Activated T-helper 2 cell treated with anti-CD3 and anti-CD28 coated beads, Interferon-gamma antibody, Interleukin-2, Interleukin-4, amounts not matched to agents 10 μg/mL and 5 μg/mL and 100 μg/mL, durations not matched to agents 14 hours and 24 hours and 36 hours (primary cell): Measurements from ENCODE around the gene DLGAP1. TPM values are rescaled to one million over a fixed set of nuclear protein-coding genes. Genes with fewer than 3 reads are reported as not detected.
"Not testable (repeated sequence)": the region's sequence is repeated elsewhere in the genome, so short reads cannot be mapped to it uniquely, and the experiment has no call there.

ENCODE experiments used
- DNase-seq: peaks from one replicate; pipeline ENCODE4 v3.0.0; 2021; ENCODE audit warnings: low spot score
- H3K27ac Mint-ChIP-seq: one replicate; pipeline ENCODE4 v1.8.0; 2021; ENCODE audit warnings: mixed read lengths
- H3K27me3 Mint-ChIP-seq: one replicate; pipeline ENCODE4 v1.8.0; 2021; ENCODE audit warnings: low read depth, mixed read lengths
- H3K36me3 Mint-ChIP-seq: one replicate; pipeline ENCODE4 v1.8.0; 2021; ENCODE audit warnings: low read depth, mixed read lengths
- H3K4me1 Mint-ChIP-seq: one replicate; pipeline ENCODE4 v1.8.0; 2021; ENCODE audit warnings: low read depth, mixed read lengths
- H3K4me3 Mint-ChIP-seq: one replicate; pipeline ENCODE4 v1.8.0; 2021; ENCODE audit warnings: low read depth, mild to moderate bottlenecking, moderate library complexity, mixed read lengths
- H3K9me3 Mint-ChIP-seq: one replicate; pipeline ENCODE4 v1.8.0; 2021; ENCODE audit warnings: mixed read lengths
- intact Hi-C: fragments of 100-400 bp; cut with micrococcal nuclease; formaldehyde crosslinking; loops from one replicate; pipeline ENCODE4 v1.15.1; 2023
- total RNA-seq: library from RNA; stranded (reverse); gene quantifications from 2 replicates; pipeline ENCODE4 v1.2.3, GENCODE V29; 2022

Gene DLGAP1
- total RNA-seq, 1 donor from 2014 or later = not detected

DNA sequence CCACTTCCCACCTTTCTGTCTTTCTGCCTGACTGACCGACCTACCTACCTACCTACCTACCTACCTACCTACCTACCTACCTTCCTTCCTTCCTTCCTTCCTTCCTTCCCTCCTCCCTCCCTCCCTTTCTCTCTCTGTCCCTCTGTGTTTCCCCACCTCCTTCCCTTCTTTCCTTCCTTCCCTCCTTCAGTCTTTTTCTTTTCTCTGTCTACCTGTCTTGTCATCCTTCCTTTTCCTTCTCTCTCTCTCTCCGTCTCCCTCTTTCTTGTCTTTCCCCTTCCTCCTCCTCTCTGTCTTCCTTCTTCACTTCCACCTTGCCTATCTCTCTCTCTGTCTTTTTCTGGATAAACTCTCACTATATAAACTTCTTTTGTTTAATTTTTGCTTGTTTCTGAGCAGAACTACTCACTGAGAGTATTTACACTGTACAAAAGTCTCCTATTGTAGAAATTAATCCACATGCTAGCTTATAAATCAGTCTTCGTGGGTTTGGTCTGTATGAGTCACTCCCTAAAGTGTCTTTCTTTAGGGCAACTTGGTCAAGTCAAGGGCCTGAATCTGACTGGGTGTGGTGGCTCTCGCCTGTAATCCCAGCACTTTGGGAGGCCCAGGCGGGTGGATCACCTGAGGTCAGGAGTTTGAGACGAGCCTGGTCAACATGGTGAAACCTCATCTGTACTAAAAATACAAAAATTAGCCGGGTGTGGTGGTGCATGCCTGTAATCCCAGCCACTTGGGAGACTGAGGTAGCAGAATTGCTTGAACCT is 871.8 kb downstream of the DLGAP1 start:
- intact Hi-C loops = loop anchor here (10.0 kb wide), 1 partner anchor 58 kb away; no protein-coding TSS in a partner anchor
- H3K4me1 Mint-ChIP-seq = peaks cover 38% of the 10 kb centered on the region
- DNase-seq, H3K9me3 Mint-ChIP-seq, H3K36me3 Mint-ChIP-seq, H3K27me3 Mint-ChIP-seq, H3K4me3 Mint-ChIP-seq: not testable (repeated sequence)
- peak overlapping the region; percentile 47 for H3K27ac Mint-ChIP-seq

DNA sequence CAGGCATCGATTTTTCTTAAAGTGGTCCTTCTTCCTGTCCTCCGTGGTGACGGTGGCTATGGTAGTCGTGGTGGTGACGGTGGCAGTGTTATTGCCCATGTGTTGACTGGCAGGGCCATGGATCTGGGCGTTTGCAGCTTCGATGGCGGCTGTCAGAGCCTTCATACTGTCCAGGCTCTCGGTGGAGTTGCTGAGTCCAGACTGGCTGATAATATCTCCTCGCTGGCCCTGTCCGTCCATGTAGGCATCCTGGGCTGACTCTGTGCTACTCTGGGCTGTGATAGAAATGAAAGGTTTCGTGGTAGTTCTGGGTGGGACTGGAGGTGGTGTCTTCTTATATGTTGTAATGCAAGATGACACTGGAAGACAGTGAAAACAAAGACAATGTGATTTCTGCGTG is 873.2 kb downstream of the DLGAP1 start:
- Mint-ChIP-seq H3K4me3 (no peak overlapping the region), H3K9me3 (no peaks in the 10 kb centered on the region), H3K27ac (no peak overlapping the region), H3K36me3 (no peaks in the 10 kb centered on the region), H3K27me3 (no peaks in the 10 kb centered on the region), H3K4me1 (peaks cover 29% of the 10 kb centered on the region)
- DNase-seq = no peak
- intact Hi-C loops = loop anchor here (10.0 kb wide), 1 partner anchor 57 kb away; no protein-coding TSS in a partner anchor

DNA sequence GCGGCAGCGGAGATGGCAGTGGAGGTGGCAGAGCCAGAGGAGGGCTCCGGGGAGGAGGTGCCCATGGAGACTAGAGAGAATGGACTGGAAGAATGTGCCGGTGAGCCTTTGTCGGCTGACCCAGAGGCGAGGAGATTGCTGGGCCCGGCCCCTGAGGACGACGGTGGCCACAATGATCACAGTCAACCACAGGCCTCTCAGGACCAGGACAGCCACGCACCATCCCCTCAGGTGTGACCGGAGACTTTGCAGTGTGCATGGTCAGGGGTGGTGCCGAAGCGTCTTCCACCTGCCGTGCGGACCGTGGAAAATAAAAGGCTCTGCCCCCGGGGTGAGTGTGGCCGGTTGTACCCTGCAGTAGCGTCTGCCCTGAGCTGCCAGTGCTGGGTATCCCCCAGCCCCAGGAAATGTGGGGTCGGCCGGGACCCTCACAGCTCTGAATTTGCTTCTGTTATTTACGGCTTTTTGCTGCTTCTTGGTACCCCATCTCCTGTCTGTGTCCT is 874.5 kb downstream of the DLGAP1 start:
- intact Hi-C loops = loop anchor here (10.0 kb wide), 1 partner anchor 56 kb away; no protein-coding TSS in a partner anchor
- peaks cover 16% of the 10 kb centered on the region for H3K4me1 Mint-ChIP-seq
- not testable (repeated sequence) for H3K4me3 Mint-ChIP-seq, H3K27ac Mint-ChIP-seq, H3K36me3 Mint-ChIP-seq, DNase-seq, H3K9me3 Mint-ChIP-seq, H3K27me3 Mint-ChIP-seq

DNA sequence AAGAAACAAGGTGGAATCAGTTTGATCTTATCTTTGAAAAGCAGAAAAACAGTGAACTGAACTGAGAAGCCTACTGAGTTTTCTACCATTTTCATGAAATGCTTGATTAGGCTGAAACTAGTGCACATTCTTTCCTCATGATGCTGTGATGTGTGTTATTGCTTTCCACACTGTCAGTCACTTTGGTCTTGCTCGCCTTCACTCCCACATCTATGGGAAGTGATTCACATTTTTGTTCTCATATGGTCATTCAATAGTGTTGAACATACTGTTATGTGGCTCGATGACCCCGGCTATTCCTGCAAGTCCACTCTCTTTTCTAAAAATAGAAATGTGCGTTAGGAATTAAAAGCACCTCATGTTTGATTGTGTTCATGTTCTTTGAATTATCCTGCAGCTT is 875.4 kb downstream of the DLGAP1 start:
- intact Hi-C loops = loop anchor here (10.0 kb wide), 1 partner anchor 55 kb away; no protein-coding TSS in a partner anchor
- Mint-ChIP-seq H3K27ac (no peak overlapping the region), H3K4me1 (peaks cover 11% of the 10 kb centered on the region), H3K4me3 (no peak overlapping the region), H3K36me3 (no peaks in the 10 kb centered on the region), H3K27me3 (no peaks in the 10 kb centered on the region), H3K9me3 (no peaks in the 10 kb centered on the region)
- no peak for DNase-seq

DNA sequence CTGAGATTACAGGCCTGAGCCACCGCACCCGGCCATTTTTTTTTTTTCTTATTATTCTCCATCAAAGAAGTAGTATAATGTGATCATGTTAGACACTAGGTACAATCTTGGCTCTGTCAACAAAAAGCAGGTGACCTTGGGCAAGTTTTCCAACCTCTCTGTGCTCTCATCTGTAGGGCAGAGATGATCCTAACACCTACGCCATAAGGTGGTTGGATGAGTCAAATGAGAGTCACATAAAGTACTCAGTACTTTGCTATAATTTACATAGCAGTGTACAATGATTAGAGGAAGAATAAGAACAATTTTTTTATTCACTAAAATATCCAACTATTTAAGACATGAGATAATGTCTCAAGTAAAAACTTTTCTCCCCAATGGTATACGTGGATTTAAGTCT is 876.5 kb downstream of the DLGAP1 start:
- no peaks in the 10 kb centered on the region for H3K27me3 Mint-ChIP-seq
- H3K27ac Mint-ChIP-seq = no peak overlapping the region
- intact Hi-C loops = no loop called here
- H3K36me3 Mint-ChIP-seq = no peaks in the 10 kb centered on the region
- no peaks in the 10 kb centered on the region for H3K9me3 Mint-ChIP-seq
- H3K4me3 Mint-ChIP-seq = no peak overlapping the region
- peaks cover 8% of the 10 kb centered on the region for H3K4me1 Mint-ChIP-seq
- no peak for DNase-seq

DNA sequence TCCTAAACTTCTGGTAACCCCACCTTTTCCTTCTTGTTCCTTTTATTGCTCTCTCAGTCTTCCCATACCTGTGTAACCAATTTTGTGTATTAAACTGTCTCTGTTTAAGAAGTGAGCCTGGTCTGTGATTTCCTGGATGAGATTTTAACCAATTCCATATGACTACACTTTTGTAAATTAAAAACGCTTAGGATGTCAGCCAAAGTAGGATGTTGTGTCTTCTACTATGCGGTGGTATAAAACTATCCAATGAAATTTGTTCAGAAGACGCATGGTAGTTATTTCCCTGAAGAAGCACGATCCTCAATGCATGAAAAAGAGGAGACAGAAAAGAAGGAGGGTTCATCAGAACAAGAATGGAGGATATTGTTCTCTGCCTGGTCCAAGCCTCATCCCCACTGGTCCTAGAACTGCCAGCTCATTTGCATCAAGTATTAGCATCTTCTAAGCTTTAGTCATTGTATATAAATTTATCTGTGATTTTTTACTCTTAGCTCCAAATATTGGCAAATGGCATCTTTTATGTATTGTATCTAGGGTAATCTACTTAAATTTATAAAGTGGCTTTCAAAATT is 877.7 kb downstream of the DLGAP1 start:
- DNase-seq = no peak
- Mint-ChIP-seq H3K4me1 (peaks cover 2% of the 10 kb centered on the region), H3K36me3 (no peaks in the 10 kb centered on the region), H3K27ac (no peak overlapping the region), H3K27me3 (no peaks in the 10 kb centered on the region), H3K9me3 (no peaks in the 10 kb centered on the region), H3K4me3 (no peak overlapping the region)
- intact Hi-C loops = no loop called here

DNA sequence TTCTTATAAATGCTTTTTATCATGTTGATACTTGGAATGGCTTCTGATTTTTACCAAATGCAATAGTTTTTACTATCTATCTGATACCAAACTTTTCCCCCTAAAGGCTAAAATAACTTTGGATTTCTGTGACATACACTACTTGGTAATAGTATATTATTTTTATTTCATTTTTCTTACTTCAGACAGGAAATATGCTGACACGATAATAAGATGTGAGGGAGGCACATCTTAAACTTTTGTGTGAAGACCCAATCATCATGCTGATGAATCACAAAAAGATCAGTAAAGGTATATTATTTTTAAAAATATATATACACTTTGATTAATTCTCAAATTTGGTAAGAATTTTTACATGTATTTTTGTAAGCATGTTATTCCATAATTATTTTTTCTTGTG is 882.3 kb downstream of the DLGAP1 start:
- H3K27ac Mint-ChIP-seq = no peak overlapping the region
- intact Hi-C loops = no loop called here
- no peak overlapping the region for H3K4me3 Mint-ChIP-seq
- H3K9me3 Mint-ChIP-seq = no peaks in the 10 kb centered on the region
- no peak for DNase-seq
- no peaks in the 10 kb centered on the region for H3K36me3 Mint-ChIP-seq
- H3K4me1 Mint-ChIP-seq = no peaks in the 10 kb centered on the region
- no peaks in the 10 kb centered on the region for H3K27me3 Mint-ChIP-seq

DNA sequence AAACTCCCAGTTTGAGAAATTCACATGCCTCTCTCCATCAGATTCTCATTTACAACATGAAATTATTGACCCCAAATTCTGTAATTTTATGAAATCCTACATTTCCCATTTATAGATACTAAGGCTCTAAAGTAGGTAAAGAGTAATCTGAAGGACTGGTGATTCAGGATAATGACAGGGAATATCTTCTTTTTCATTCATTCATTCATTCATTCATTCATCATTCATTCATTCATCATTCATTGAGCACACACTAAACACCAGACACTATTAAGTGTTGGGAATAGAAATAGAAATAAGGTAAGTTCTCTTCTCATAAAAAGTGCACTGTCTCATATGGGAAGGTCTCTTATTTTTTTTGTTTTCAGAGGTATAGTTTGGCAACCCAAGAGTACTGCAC is 888.3 kb downstream of the DLGAP1 start:
- intact Hi-C loops = no loop called here
- H3K27ac Mint-ChIP-seq = no peak overlapping the region
- H3K4me3 Mint-ChIP-seq = no peak overlapping the region
- peaks cover 2% of the 10 kb centered on the region for H3K27me3 Mint-ChIP-seq
- H3K36me3 Mint-ChIP-seq = no peaks in the 10 kb centered on the region
- no peak for DNase-seq
- H3K4me1 Mint-ChIP-seq = no peaks in the 10 kb centered on the region
- H3K9me3 Mint-ChIP-seq = peaks cover 6% of the 10 kb centered on the region

DNA sequence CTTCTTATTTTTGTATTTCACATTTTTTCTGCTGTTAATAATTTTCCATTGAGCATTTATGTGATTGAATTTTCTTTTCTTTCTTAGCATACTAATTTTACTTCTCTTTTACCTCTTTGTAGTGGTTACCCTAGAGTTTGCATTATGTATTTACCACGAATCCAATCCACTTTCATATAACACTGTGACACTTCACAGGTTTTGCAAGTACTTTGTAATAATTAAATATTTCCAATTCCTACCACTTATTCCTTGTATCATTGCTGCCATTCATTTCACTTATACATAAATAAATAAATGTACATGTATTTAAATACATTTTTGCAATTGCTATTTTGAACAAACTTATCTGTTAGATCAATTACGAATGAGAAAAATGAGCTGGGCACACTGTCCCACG is 894.4 kb downstream of the DLGAP1 start:
- intact Hi-C loops = no loop called here
- no peak for DNase-seq
- Mint-ChIP-seq H3K4me1 (no peaks in the 10 kb centered on the region), H3K27ac (no peak overlapping the region), H3K9me3 (peaks cover 6% of the 10 kb centered on the region), H3K27me3 (peaks cover 4% of the 10 kb centered on the region), H3K4me3 (no peak overlapping the region), H3K36me3 (no peaks in the 10 kb centered on the region)

DNA sequence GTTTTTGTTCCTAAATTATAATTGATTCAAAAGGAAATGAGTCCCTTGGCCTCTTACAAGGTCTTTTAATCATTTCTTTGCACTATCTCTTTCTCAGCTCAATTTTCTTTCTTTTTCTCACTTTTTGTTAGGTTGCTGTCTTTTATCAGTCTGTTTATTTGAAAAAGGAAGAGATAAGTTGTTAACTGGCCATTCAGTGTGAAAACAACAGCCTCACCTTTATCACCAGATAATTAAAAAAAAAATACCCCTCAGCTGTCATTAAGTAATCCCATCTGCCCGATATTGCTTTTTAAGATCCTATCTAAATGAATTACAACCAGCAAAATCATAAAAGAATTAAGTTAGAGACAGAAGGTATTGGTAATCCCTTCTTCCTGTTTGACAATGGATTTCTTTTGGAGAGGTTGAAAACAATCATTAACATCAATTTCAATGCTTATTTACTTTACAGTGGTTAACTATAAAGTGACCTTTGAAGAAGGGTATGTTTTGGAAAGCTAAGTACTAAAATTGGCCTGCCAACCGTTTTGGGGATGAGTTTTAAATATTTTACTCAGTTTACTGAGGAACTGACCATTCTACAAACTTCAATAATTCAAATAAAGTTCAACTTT is 900.2 kb downstream of the DLGAP1 start:
- no peak overlapping the region for H3K27ac Mint-ChIP-seq

DNA sequence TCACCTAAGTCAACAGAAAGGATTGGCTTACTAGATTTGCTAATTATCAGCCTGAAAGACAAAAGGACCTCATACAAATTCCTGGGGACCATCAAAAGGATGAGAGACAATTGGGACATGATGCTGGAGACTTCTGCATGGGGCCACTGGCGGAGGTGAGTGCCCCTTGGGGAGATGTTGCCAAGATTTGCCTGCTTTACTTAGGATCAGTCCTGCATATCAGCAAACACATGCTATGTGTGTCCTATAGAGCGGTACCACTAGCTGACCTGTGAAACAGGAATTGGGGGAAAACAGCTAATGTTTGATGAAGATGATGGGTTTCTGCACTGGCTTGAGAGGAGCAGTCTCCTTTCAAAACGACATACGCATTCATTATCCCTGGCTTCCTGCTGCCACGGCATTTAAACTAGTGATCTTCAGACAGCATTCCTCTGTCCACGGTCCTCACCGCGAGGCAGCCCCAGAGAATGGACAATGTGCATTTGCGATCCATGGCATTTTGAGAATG is 901.0 kb downstream of the DLGAP1 start:
- peaks cover 2% of the 10 kb centered on the region for H3K27me3 Mint-ChIP-seq
- H3K27ac Mint-ChIP-seq = no peak overlapping the region
- DNase-seq = no peak
- no peaks in the 10 kb centered on the region for H3K36me3 Mint-ChIP-seq
- H3K4me1 Mint-ChIP-seq = no peaks in the 10 kb centered on the region
- H3K9me3 Mint-ChIP-seq = no peaks in the 10 kb centered on the region
- no peak overlapping the region for H3K4me3 Mint-ChIP-seq
- intact Hi-C loops = no loop called here

More for the DNA sequence above, 900.2 kb downstream of the DLGAP1 start:
- H3K4me3 Mint-ChIP-seq = no peak overlapping the region
- peaks cover 2% of the 10 kb centered on the region for H3K27me3 Mint-ChIP-seq
- H3K4me1 Mint-ChIP-seq = no peaks in the 10 kb centered on the region
- H3K9me3 Mint-ChIP-seq = no peaks in the 10 kb centered on the region
- no peaks in the 10 kb centered on the region for H3K36me3 Mint-ChIP-seq
- intact Hi-C loops = no loop called here
- DNase-seq = no peak

DNA sequence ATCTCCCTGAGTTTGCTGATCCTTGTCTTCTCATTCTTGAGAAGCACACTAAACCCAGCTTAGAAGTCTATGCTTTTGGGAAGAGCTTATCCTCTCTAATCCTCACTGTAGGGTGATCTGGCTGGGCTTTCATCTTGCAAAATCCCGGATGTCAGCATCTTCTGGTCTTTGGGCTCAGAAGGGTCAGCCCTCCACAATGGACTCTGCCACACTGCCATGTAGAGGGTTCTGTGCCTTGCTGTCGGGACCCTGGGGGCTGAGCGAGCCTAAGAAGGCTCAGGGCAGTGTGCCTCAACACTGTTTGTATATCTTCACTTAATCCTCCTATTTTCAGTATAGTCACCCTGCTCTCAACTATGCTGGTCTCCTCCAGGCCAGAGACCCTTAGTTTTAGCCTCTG is 902.8 kb downstream of the DLGAP1 start:
- no peak overlapping the region for H3K4me3 Mint-ChIP-seq
- no peak overlapping the region for H3K27ac Mint-ChIP-seq
- intact Hi-C loops = no loop called here
- no peaks in the 10 kb centered on the region for H3K4me1 Mint-ChIP-seq
- no peaks in the 10 kb centered on the region for H3K36me3 Mint-ChIP-seq
- no peaks in the 10 kb centered on the region for H3K27me3 Mint-ChIP-seq
- no peak for DNase-seq
- H3K9me3 Mint-ChIP-seq = no peaks in the 10 kb centered on the region
